PC-9 (cell line): ENCODE measurements around the gene TRPM8. TPM values are rescaled to one million over a fixed set of nuclear protein-coding genes. Genes with fewer than 3 reads are reported as not detected.

ENCODE experiments used
- BruUV-seq: library from RNA; stranded (reverse); fragments of 400-500 nt; replicated peaks from 2 replicates; lab custom pipeline; 2021; lab: Mats Ljungman, UMichigan
- CTCF ChIA-PET: fragments of 300-600 bp; sonication (Branson Sonifier 250); formaldehyde crosslinking; loops from one replicate; lab custom pipeline; 2022; ENCODE audit warnings: antibody characterized with exemption; lab: Charles Lee
- POLR2A ChIA-PET: fragments of 300-600 bp; sonication (Branson Sonifier 250); formaldehyde crosslinking; loops from one replicate; lab custom pipeline; 2022; ENCODE audit warnings: antibody characterized with exemption; ENCODE audit not compliant: unreplicated experiment; lab: Charles Lee
- DNase-seq, 2 experiments: peaks; one replicate each; pipeline versions ENCODE4 v3.0.0 to v3.0.0-alpha.2; 2015 to 2022; ENCODE audit warnings: mixed read lengths in 1 of 2
- H2AFZ ChIP-seq: fragments of 200-600 bp; sonication (generic); 2 replicates; pipeline ENCODE4 v1.8.1; 2017; ENCODE audit warnings: antibody characterized with exemption
- H3F3A ChIP-seq: fragments of 200-600 bp; sonication (generic); 2 replicates; pipeline ENCODE4 v1.8.1; 2017; ENCODE audit warnings: antibody characterized with exemption, mild to moderate bottlenecking, low read depth; ENCODE audit not compliant: insufficient read depth
- H3K27ac ChIP-seq: fragments of 200-600 bp; sonication (generic); 2 replicates; pipeline ENCODE4 v1.6.1; 2016; ENCODE audit warnings: mixed run types
- H3K27me3 ChIP-seq: fragments of 200-600 bp; sonication (generic); 2 replicates; pipeline ENCODE4 v1.6.1; 2016; ENCODE audit warnings: low read depth, mixed run types; ENCODE audit not compliant: insufficient read depth
- H3K36me3 ChIP-seq: fragments of 200-600 bp; sonication (generic); 2 replicates; pipeline ENCODE4 v1.6.1; 2016; ENCODE audit warnings: low read depth, mixed run types
- H3K4me1 ChIP-seq: fragments of 200-600 bp; sonication (generic); replicated peaks from 2 replicates; pipeline ENCODE4 v1.6.1; 2016; ENCODE audit warnings: mixed run types; ENCODE audit not compliant: insufficient read depth
- H3K4me2 ChIP-seq: fragments of 200-600 bp; sonication (generic); 2 replicates; pipeline ENCODE4 v1.6.1; 2017; ENCODE audit warnings: mixed run types
- H3K4me3 ChIP-seq: fragments of 200-600 bp; sonication (generic); 2 replicates; pipeline ENCODE4 v1.6.1; 2016; ENCODE audit warnings: mixed run types
- H3K79me2 ChIP-seq: fragments of 200-600 bp; sonication (generic); 2 replicates; pipeline ENCODE4 v1.6.1; 2017; ENCODE audit warnings: low read depth, mixed run types
- H3K9me2 ChIP-seq: fragments of 200-600 bp; sonication (generic); 2 replicates; pipeline ENCODE4 v1.8.1; 2017; ENCODE audit warnings: mild to moderate bottlenecking; ENCODE audit not compliant: insufficient read depth
- H3K9me3 ChIP-seq: fragments of 200-600 bp; sonication (generic); 2 replicates; pipeline ENCODE4 v1.8.1; 2016; ENCODE audit warnings: low read depth; ENCODE audit not compliant: insufficient read depth
- H4K20me1 ChIP-seq: fragments of 200-600 bp; sonication (generic); 2 replicates; pipeline ENCODE4 v1.8.1; 2017; ENCODE audit not compliant: insufficient read depth
- EZH2 ChIP-seq: fragments of 200-600 bp; sonication (generic); IDR thresholded peaks from 2 replicates; pipeline ENCODE4 v1.8.0; 2017; ENCODE audit warnings: antibody characterized with exemption, low read depth
- intact Hi-C: fragments of 100-400 bp; cut with micrococcal nuclease; formaldehyde crosslinking; loops from one replicate; pipeline ENCODE4 v1.10.0; 2022; ENCODE audit not compliant: unreplicated experiment
- total RNA-seq: library from RNA; stranded (reverse); gene quantifications from 2 replicates; pipeline ENCODE4 v1.2.3, GENCODE V29; 2021
- TF ChIP-seq, protein P1 (sequence below): fragments of 200-600 bp; sonication (generic); conservative IDR thresholded peaks from 2 replicates; pipeline ENCODE4 v1.6.1; 2017; ENCODE audit warnings: mixed run types, antibody characterized with exemption, mild to moderate bottlenecking, moderate library complexity

The TRPM8 gene
- total RNA-seq, 1 experiment from 2014 or later = 2.1 TPM

DNA sequence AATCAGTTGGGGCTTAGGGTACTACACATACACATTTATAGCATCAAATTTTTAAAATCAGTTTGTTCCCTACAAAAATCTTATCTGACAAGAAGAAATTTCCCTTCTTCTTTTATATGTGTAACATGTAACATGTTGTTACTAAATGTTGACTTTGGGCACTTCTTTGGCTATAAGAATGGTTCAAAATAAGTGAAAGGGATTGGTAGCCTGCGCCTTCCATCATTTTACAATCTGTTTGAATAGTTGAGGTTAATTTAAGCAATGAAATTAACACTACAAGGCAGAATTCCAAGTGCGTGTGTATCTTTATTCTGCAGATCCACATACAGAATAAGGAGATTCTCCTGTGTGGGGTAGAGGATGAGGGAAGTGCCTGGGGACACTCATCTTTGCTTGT, 103.2 kb downstream of the TRPM8 start:
- Histone ChIP-seq H3K9me2 (no peaks in the 10 kb centered on the region), H3K79me2 (no peaks in the 10 kb centered on the region), H4K20me1 (no peaks in the 10 kb centered on the region), H3K36me3 (no peaks in the 10 kb centered on the region), H3K9me3 (no peaks in the 10 kb centered on the region), H2AFZ (no peak overlapping the region), H3K4me3 (no peak overlapping the region), H3K4me2 (no peak overlapping the region), H3F3A (no peaks in the 10 kb centered on the region), H3K27me3 (no peaks in the 10 kb centered on the region), H3K27ac (no peak overlapping the region), H3K4me1 (no peaks in the 10 kb centered on the region)
- CTCF ChIA-PET = no interaction called here
- POLR2A ChIA-PET = no interaction called here
- TF ChIP-seq EZH2 = no peak
- TF ChIP-seq, protein P1, sequence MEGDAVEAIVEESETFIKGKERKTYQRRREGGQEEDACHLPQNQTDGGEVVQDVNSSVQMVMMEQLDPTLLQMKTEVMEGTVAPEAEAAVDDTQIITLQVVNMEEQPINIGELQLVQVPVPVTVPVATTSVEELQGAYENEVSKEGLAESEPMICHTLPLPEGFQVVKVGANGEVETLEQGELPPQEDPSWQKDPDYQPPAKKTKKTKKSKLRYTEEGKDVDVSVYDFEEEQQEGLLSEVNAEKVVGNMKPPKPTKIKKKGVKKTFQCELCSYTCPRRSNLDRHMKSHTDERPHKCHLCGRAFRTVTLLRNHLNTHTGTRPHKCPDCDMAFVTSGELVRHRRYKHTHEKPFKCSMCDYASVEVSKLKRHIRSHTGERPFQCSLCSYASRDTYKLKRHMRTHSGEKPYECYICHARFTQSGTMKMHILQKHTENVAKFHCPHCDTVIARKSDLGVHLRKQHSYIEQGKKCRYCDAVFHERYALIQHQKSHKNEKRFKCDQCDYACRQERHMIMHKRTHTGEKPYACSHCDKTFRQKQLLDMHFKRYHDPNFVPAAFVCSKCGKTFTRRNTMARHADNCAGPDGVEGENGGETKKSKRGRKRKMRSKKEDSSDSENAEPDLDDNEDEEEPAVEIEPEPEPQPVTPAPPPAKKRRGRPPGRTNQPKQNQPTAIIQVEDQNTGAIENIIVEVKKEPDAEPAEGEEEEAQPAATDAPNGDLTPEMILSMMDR = no peak
- BruUV-seq = no TSS peak
- intact Hi-C loops = no loop called here
- no peak for DNase-seq

DNA sequence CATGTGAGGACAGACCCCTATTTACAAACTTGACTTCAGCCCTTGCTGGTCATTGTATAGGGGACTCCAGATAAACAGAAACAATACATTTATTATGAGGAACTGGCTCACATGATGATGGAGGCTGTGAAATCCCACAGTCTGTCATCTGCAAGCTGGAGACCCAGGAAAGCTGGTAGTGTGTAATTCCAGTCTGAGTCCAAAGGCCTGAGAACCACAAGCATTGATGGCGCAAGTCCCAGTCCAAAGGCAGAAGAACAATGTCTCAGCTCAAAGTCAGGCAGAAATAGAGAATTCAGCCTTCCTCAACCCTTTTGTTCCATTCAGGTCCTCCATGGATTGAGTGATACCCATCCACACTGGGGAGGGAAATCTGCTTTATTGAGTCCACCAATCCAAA, 105.3 kb downstream of the TRPM8 start:
- Histone ChIP-seq H2AFZ (no peak overlapping the region), H3K27me3 (no peaks in the 10 kb centered on the region), H3K36me3 (no peaks in the 10 kb centered on the region), H3K9me3 (no peaks in the 10 kb centered on the region), H3K4me2 (no peak overlapping the region), H4K20me1 (no peaks in the 10 kb centered on the region), H3K4me3 (no peak overlapping the region), H3K79me2 (no peaks in the 10 kb centered on the region), H3K9me2 (no peaks in the 10 kb centered on the region), H3K4me1 (no peaks in the 10 kb centered on the region), H3F3A (no peaks in the 10 kb centered on the region), H3K27ac (no peak overlapping the region)
- BruUV-seq = no TSS peak
- CTCF ChIA-PET = interaction anchor here (0.6 kb wide), 1 partner anchor 400 kb away, joined by 8 read pairs; no protein-coding TSS in a partner anchor
- DNase-seq = no peak
- intact Hi-C loops = no loop called here
- POLR2A ChIA-PET = no interaction called here
- TF ChIP-seq EZH2 = no peak
- TF ChIP-seq, protein P1 = no peak

DNA sequence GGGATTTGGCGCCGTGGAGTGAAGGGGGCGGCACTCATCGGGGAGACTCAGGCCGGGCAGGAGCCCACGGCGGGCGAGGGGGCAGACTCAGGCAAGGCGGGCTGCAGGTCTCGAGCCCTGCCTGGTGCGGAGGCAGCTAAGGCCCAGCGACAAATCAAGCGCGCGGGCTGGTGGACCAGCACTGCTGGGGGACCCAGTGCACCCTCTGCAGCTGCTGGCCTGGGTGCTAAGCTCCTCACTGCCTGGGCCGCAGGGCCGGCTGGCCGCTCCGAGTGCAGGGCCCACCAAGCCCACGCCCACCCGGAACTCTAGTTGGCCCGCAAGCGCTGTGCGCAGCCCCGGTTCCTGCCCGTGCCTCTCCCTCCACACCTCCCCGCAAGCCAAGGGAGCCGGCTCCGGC, 107.1 kb downstream of the TRPM8 start:
- no peak overlapping the region for H3K27ac ChIP-seq
- H3K36me3 ChIP-seq = no peaks in the 10 kb centered on the region
- no peak overlapping the region for H3K4me3 ChIP-seq
- no peaks in the 10 kb centered on the region for H3K9me3 ChIP-seq
- CTCF ChIA-PET = no interaction called here
- no peaks in the 10 kb centered on the region for H3K9me2 ChIP-seq
- H3F3A ChIP-seq = no peaks in the 10 kb centered on the region
- no peak overlapping the region for H2AFZ ChIP-seq
- no peak overlapping the region for H3K4me2 ChIP-seq
- intact Hi-C loops = no loop called here
- no peaks in the 10 kb centered on the region for H4K20me1 ChIP-seq
- no peaks in the 10 kb centered on the region for H3K79me2 ChIP-seq
- TF ChIP-seq EZH2 = no peak
- TF ChIP-seq, protein P1 = no peak
- no peaks in the 10 kb centered on the region for H3K27me3 ChIP-seq
- POLR2A ChIA-PET = no interaction called here
- no peaks in the 10 kb centered on the region for H3K4me1 ChIP-seq
- DNase-seq = no peak
- no TSS peak for BruUV-seq
